ENCODE data around the gene TTC3. TPM values are rescaled to one million over a fixed set of nuclear protein-coding genes. Genes with fewer than 3 reads are reported as not detected.

TTC3 gene
- total RNA-seq, 1 donor from 2014 or later, result 61.8 TPM

- intact Hi-C loops (cut with micrococcal nuclease), result no loop called here
- Mint-ChIP-seq H3K9me3 (no peaks in the 10 kb centered on the region), H3K4me1 (ENCODE audit: low read depth) (peaks cover 8% of the 10 kb centered on the region), H3K36me3 (ENCODE audit: low read depth) (peaks cover 9% of the 10 kb centered on the region), H3K27me3 (ENCODE audit: insufficient read depth) (no peaks in the 10 kb centered on the region), H3K27ac (no peak overlapping the region), H3K4me3 (no peak overlapping the region)
- no peak for DNase-seq (ENCODE audit: low spot score)
Observed at GRCh38 chr21:37065561-37066177, 7.4 kb upstream of the TTC3 start.

- H3K9me3 Mint-ChIP-seq, result no peaks in the 10 kb centered on the region
- H3K36me3 Mint-ChIP-seq (ENCODE audit: low read depth), result peaks cover 20% of the 10 kb centered on the region
- no peak for DNase-seq (ENCODE audit: low spot score)
- peaks cover 2% of the 10 kb centered on the region for H3K27me3 Mint-ChIP-seq (ENCODE audit: insufficient read depth)
- peak overlapping the region; percentile 89 for H3K27ac Mint-ChIP-seq
- intact Hi-C loops (cut with micrococcal nuclease), result loop anchor here (1.0 to 10.0 kb wide), 6 partner anchors 82 to 747 kb away; partner anchors contain the start of genes HLCS and MORC3
- peak overlapping the region; percentile 83 for H3K4me3 Mint-ChIP-seq
- H3K4me1 Mint-ChIP-seq (ENCODE audit: low read depth), result peaks cover 45% of the 10 kb centered on the region
Observed at GRCh38 chr21:37071561-37072273, 1.3 kb upstream of the TTC3 start.

GRCh38 chr21:37072274-37072987 lies 623 bp upstream of the TTC3 start:
- Mint-ChIP-seq H3K9me3 (no peaks in the 10 kb centered on the region), H3K4me1 (ENCODE audit: low read depth) (peaks cover 48% of the 10 kb centered on the region), H3K36me3 (ENCODE audit: low read depth) (peaks cover 20% of the 10 kb centered on the region), H3K27ac (peak overlapping the region; percentile 89), H3K27me3 (ENCODE audit: insufficient read depth) (peaks cover 2% of the 10 kb centered on the region), H3K4me3 (peak overlapping the region; percentile 83)
- DNase-seq (ENCODE audit: low spot score), result peak; percentile 63
- intact Hi-C loops (cut with micrococcal nuclease), result loop anchor here (1.0 to 10.0 kb wide), 6 partner anchors 83 to 748 kb away; partner anchors contain the start of genes HLCS and MORC3

- peak overlapping the region; percentile 95 for H3K4me3 Mint-ChIP-seq
- no peaks in the 10 kb centered on the region for H3K9me3 Mint-ChIP-seq
- intact Hi-C loops (cut with micrococcal nuclease), result loop anchor here (1.0 to 10.0 kb wide), 6 partner anchors 107 to 749 kb away; partner anchors contain the start of genes DYRK1A, HLCS, MORC3 and VPS26C
- H3K27ac Mint-ChIP-seq, result peak overlapping the region; percentile 95
- peaks cover 50% of the 10 kb centered on the region for H3K4me1 Mint-ChIP-seq (ENCODE audit: low read depth)
- peaks cover 2% of the 10 kb centered on the region for H3K27me3 Mint-ChIP-seq (ENCODE audit: insufficient read depth)
- peak; percentile 54 for DNase-seq (ENCODE audit: low spot score)
- peaks cover 20% of the 10 kb centered on the region for H3K36me3 Mint-ChIP-seq (ENCODE audit: low read depth)
Observed at GRCh38 chr21:37073417-37074196, 553 bp downstream of the TTC3 start.

GRCh38 chr21:37074197-37074510 lies 1.1 kb downstream of the TTC3 start:
- H3K36me3 Mint-ChIP-seq (ENCODE audit: low read depth), result peaks cover 18% of the 10 kb centered on the region
- intact Hi-C loops (cut with micrococcal nuclease), result loop anchor here (10.0 kb wide), 2 partner anchors 391 to 749 kb away; partner anchors contain the start of gene MORC3
- H3K27ac Mint-ChIP-seq, result peak overlapping the region; percentile 95
- peak overlapping the region; percentile 95 for H3K4me3 Mint-ChIP-seq
- peaks cover 2% of the 10 kb centered on the region for H3K27me3 Mint-ChIP-seq (ENCODE audit: insufficient read depth)
- H3K4me1 Mint-ChIP-seq (ENCODE audit: low read depth), result peaks cover 50% of the 10 kb centered on the region
- DNase-seq (ENCODE audit: low spot score), result no peak
- no peaks in the 10 kb centered on the region for H3K9me3 Mint-ChIP-seq

GRCh38 chr21:37074546-37074945 lies 1.5 kb downstream of the TTC3 start:
- H3K27me3 Mint-ChIP-seq (ENCODE audit: insufficient read depth), result peaks cover 2% of the 10 kb centered on the region

GRCh38 chr21:37075214-37075770 lies 2.2 kb downstream of the TTC3 start:
- intact Hi-C loops (cut with micrococcal nuclease), result loop anchor here (5.0 to 10.0 kb wide), 3 partner anchors 147 to 750 kb away; partner anchors contain the start of gene MORC3
- peaks cover 46% of the 10 kb centered on the region for H3K4me1 Mint-ChIP-seq (ENCODE audit: low read depth)
- H3K27me3 Mint-ChIP-seq (ENCODE audit: insufficient read depth), result peaks cover 2% of the 10 kb centered on the region
- no peaks in the 10 kb centered on the region for H3K9me3 Mint-ChIP-seq
- H3K4me3 Mint-ChIP-seq, result peak overlapping the region; percentile 60
- H3K36me3 Mint-ChIP-seq (ENCODE audit: low read depth), result peaks cover 15% of the 10 kb centered on the region
- DNase-seq (ENCODE audit: low spot score), result no peak
- H3K27ac Mint-ChIP-seq, result no peak overlapping the region

More at GRCh38 chr21:37074546-37074945, 1.5 kb downstream of the TTC3 start:
- Mint-ChIP-seq H3K36me3 (ENCODE audit: low read depth) (peaks cover 18% of the 10 kb centered on the region), H3K27ac (no peak overlapping the region), H3K4me3 (peak overlapping the region; percentile 95), H3K9me3 (no peaks in the 10 kb centered on the region), H3K4me1 (ENCODE audit: low read depth) (peaks cover 50% of the 10 kb centered on the region)
- intact Hi-C loops (cut with micrococcal nuclease), result loop anchor here (10.0 kb wide), 2 partner anchors 390 to 750 kb away; partner anchors contain the start of gene MORC3
- DNase-seq (ENCODE audit: low spot score), result no peak

GRCh38 chr21:37076087-37076850 lies 3.2 kb downstream of the TTC3 start:
- Mint-ChIP-seq H3K27me3 (ENCODE audit: insufficient read depth) (peaks cover 2% of the 10 kb centered on the region), H3K4me1 (ENCODE audit: low read depth) (peaks cover 38% of the 10 kb centered on the region), H3K27ac (no peak overlapping the region), H3K36me3 (ENCODE audit: low read depth) (peaks cover 9% of the 10 kb centered on the region), H3K9me3 (no peaks in the 10 kb centered on the region), H3K4me3 (no peak overlapping the region)
- intact Hi-C loops (cut with micrococcal nuclease), result loop anchor here (5.0 to 10.0 kb wide), 3 partner anchors 146 to 751 kb away; partner anchors contain the start of gene MORC3
- no peak for DNase-seq (ENCODE audit: low spot score)

GRCh38 chr21:37077403-37077802 lies 4.3 kb downstream of the TTC3 start:
- Mint-ChIP-seq H3K27me3 (ENCODE audit: insufficient read depth) (peaks cover 2% of the 10 kb centered on the region), H3K9me3 (no peaks in the 10 kb centered on the region), H3K4me1 (ENCODE audit: low read depth) (peaks cover 27% of the 10 kb centered on the region), H3K36me3 (ENCODE audit: low read depth) (peaks cover 2% of the 10 kb centered on the region), H3K4me3 (no peak overlapping the region), H3K27ac (no peak overlapping the region)
- intact Hi-C loops (cut with micrococcal nuclease), result loop anchor here (5.0 to 10.0 kb wide), 3 partner anchors 145 to 753 kb away; partner anchors contain the start of gene MORC3
- no peak for DNase-seq (ENCODE audit: low spot score)

- intact Hi-C loops (cut with micrococcal nuclease), result loop anchor here (5.0 to 10.0 kb wide), 3 partner anchors 143 to 755 kb away; partner anchors contain the start of gene MORC3
- DNase-seq (ENCODE audit: low spot score), result no peak
- Mint-ChIP-seq H3K27me3 (ENCODE audit: insufficient read depth) (peaks cover 2% of the 10 kb centered on the region), H3K36me3 (ENCODE audit: low read depth) (peaks cover 3% of the 10 kb centered on the region), H3K9me3 (no peaks in the 10 kb centered on the region), H3K4me1 (ENCODE audit: low read depth) (peaks cover 27% of the 10 kb centered on the region), H3K27ac (no peak overlapping the region), H3K4me3 (no peak overlapping the region)
Observed at GRCh38 chr21:37079211-37079824, 6.3 kb downstream of the TTC3 start.

GRCh38 chr21:37082375-37082774 lies 9.3 kb downstream of the TTC3 start:
- no peaks in the 10 kb centered on the region for H3K27me3 Mint-ChIP-seq (ENCODE audit: insufficient read depth)
- DNase-seq (ENCODE audit: low spot score), result no peak
- intact Hi-C loops (cut with micrococcal nuclease), result no loop called here

More at GRCh38 chr21:37082375-37082774, 9.3 kb downstream of the TTC3 start:
- Mint-ChIP-seq H3K27ac (no peak overlapping the region), H3K4me3 (no peak overlapping the region), H3K4me1 (ENCODE audit: low read depth) (peaks cover 10% of the 10 kb centered on the region), H3K9me3 (no peaks in the 10 kb centered on the region), H3K36me3 (ENCODE audit: low read depth) (peaks cover 4% of the 10 kb centered on the region)
